ENCODE measurements around the gene PRELID2.

DNA sequence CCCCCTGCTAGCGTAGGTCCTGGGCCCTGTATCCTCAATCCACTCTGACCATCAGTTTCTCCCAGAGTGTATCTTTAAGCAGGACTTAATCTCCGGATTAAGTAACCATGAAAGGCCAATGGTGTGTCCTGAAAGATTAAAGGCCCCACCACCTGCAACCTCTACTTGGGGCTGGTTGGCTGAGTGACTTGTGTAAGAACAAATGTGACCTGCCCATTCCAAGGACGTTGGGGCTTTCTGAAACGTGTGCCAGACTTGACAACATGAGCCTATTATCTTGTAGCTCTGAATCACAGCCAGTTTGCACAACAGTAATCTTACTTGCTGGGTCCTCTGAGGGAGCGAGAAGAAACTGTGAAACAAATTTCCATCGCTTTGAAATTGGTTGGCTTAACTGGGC lies 3.1 kb upstream of the PRELID2 start:
- TF ChIP-seq, protein P1, sequence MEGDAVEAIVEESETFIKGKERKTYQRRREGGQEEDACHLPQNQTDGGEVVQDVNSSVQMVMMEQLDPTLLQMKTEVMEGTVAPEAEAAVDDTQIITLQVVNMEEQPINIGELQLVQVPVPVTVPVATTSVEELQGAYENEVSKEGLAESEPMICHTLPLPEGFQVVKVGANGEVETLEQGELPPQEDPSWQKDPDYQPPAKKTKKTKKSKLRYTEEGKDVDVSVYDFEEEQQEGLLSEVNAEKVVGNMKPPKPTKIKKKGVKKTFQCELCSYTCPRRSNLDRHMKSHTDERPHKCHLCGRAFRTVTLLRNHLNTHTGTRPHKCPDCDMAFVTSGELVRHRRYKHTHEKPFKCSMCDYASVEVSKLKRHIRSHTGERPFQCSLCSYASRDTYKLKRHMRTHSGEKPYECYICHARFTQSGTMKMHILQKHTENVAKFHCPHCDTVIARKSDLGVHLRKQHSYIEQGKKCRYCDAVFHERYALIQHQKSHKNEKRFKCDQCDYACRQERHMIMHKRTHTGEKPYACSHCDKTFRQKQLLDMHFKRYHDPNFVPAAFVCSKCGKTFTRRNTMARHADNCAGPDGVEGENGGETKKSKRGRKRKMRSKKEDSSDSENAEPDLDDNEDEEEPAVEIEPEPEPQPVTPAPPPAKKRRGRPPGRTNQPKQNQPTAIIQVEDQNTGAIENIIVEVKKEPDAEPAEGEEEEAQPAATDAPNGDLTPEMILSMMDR (conservative IDR thresholded peaks at IDR 0.05): no peak
- no peak for TF ChIP-seq EZH2 (IDR thresholded peaks at IDR 0.05; ENCODE audit: low read depth)

Data from PC-9 (cell line).